ENCODE data around the gene CDT1. TPM values are rescaled to one million over a fixed set of nuclear protein-coding genes. Genes with fewer than 3 reads are reported as not detected.
"Not testable (repeated sequence)": the region's sequence is repeated elsewhere in the genome, so short reads cannot be mapped to it uniquely, and the experiment has no call there.

Gene CDT1
- total RNA-seq, 4 donors from 2014 or later, result 0.44 to 1.5 (median 1.4) TPM; not detected in 1

- H3K4me1 ChIP-seq, result no peaks in the 10 kb centered on the region
- no peak overlapping the region for H3K4me3 ChIP-seq
- DNase-seq (ENCODE audit: low spot score in 2 of 2), result no peak
- H3K9me3 ChIP-seq, result no peaks in the 10 kb centered on the region
- no peaks in the 10 kb centered on the region for H3K27me3 ChIP-seq
- peaks cover 0 to 94% (median 6%) of the 10 kb centered on the region in 3 donors for H3K36me3 ChIP-seq
- H3K27ac ChIP-seq, result no peak overlapping the region
- 94% methylated on average over 16 to 21 of the region's 24 CpGs for WGBS, 2 donors
- TF ChIP-seq CTCF (IDR thresholded peaks at IDR 0.05), result no peak
- TF ChIP-seq EP300 (IDR thresholded peaks at IDR 0.05), result no peak
- no peak for TF ChIP-seq POLR2A (IDR thresholded peaks at IDR 0.05)
These were observed 18.9 kb downstream of the CDT1 start for GRCh38 chr16:88822281-88823040.

GRCh38 chr16:88823646-88824045 lies 20.1 kb downstream of the CDT1 start:
- H3K36me3 ChIP-seq, result peaks cover 0 to 98% (median 6%) of the 10 kb centered on the region in 3 donors
- H3K4me3 ChIP-seq; DNase-seq (ENCODE audit: low spot score in 2 of 2); H3K4me1 ChIP-seq; H3K27me3 ChIP-seq; H3K9me3 ChIP-seq; H3K27ac ChIP-seq: not testable (repeated sequence)
- WGBS, 2 donors, result 98% methylated on average over 13 to 19 of the region's 31 CpGs

GRCh38 chr16:88824256-88825077 lies 20.9 kb downstream of the CDT1 start:
- Histone ChIP-seq H3K27ac (no peak overlapping the region), H3K9me3 (no peaks in the 10 kb centered on the region), H3K36me3 (peaks cover 0 to 98% (median 6%) of the 10 kb centered on the region in 3 donors), H3K4me3 (no peak overlapping the region), H3K27me3 (no peaks in the 10 kb centered on the region), H3K4me1 (no peaks in the 10 kb centered on the region)
- TF ChIP-seq POLR2A (IDR thresholded peaks at IDR 0.05), result no peak
- TF ChIP-seq CTCF (IDR thresholded peaks at IDR 0.05), result no peak
- no peak for TF ChIP-seq EP300 (IDR thresholded peaks at IDR 0.05)
- no peak for DNase-seq (ENCODE audit: low spot score in 2 of 2)
- WGBS, 2 donors, result 86 to 89% methylated on average over 20 to 24 of the region's 33 CpGs

GRCh38 chr16:88825146-88825545 lies 21.6 kb downstream of the CDT1 start:
- Histone ChIP-seq H3K36me3 (peaks cover 0 to 98% (median 6%) of the 10 kb centered on the region in 3 donors), H3K27me3 (no peaks in the 10 kb centered on the region), H3K27ac (no peak overlapping the region), H3K4me3 (no peak overlapping the region), H3K4me1 (no peaks in the 10 kb centered on the region), H3K9me3 (no peaks in the 10 kb centered on the region)
- WGBS, 2 donors, result 83 to 95% methylated on average over 4 to 8 of the region's 12 CpGs
- DNase-seq (ENCODE audit: low spot score in 2 of 2), result no peak
- TF ChIP-seq EP300 (IDR thresholded peaks at IDR 0.05), result no peak
- no peak for TF ChIP-seq CTCF (IDR thresholded peaks at IDR 0.05)
- no peak for TF ChIP-seq POLR2A (IDR thresholded peaks at IDR 0.05)

- Histone ChIP-seq H3K9me3 (no peaks in the 10 kb centered on the region), H3K27me3 (no peaks in the 10 kb centered on the region), H3K4me3 (no peak overlapping the region), H3K4me1 (no peaks in the 10 kb centered on the region), H3K27ac (no peak overlapping the region), H3K36me3 (peaks cover 0 to 97% (median 6%) of the 10 kb centered on the region in 3 donors)
- WGBS, 2 donors, result 86 to 91% methylated on average over 6 to 25 of the region's 26 CpGs
- no peak for TF ChIP-seq EP300 (IDR thresholded peaks at IDR 0.05)
- no peak for TF ChIP-seq POLR2A (IDR thresholded peaks at IDR 0.05)
- TF ChIP-seq CTCF (IDR thresholded peaks at IDR 0.05), result no peak
- no peak for DNase-seq (ENCODE audit: low spot score in 2 of 2)
These were observed 22.7 kb downstream of the CDT1 start for GRCh38 chr16:88826070-88826840.

Data from tibial nerve (tissue), 4 donors.